Ovary (tissue), 9 donors: ENCODE results near the gene NUAK1. TPM values are rescaled to one million over a fixed set of nuclear protein-coding genes. Genes with fewer than 3 reads are reported as not detected.

ENCODE experiments used
- DNase-seq, 5 donors: peaks; one replicate each; pipeline ENCODE4 v3.0.0-alpha.2; 2019 to 2020
- H3K27ac ChIP-seq, 2 donors: fragments of 200-600 bp; one replicate each; pipeline versions ENCODE4 v1.5.1 to v1.8.0; 2019 to 2022
- H3K27me3 ChIP-seq: fragments of 200-600 bp; one replicate; pipeline ENCODE4 v1.8.0; 2022
- H3K36me3 ChIP-seq: fragments of 200-600 bp; sonication (generic); one replicate; pipeline ENCODE4 v1.5.1; 2019
- H3K4me1 ChIP-seq: one replicate; pipeline ENCODE4 v1.8.1; 2013; ENCODE audit warnings: mild to moderate bottlenecking, moderate library complexity; ENCODE audit not compliant: insufficient read depth
- H3K4me3 ChIP-seq: fragments of 200-600 bp; sonication (generic); one replicate; pipeline ENCODE4 v1.5.1; 2017
- H3K9me3 ChIP-seq, 2 donors: fragments of 200-600 bp in 1 of 2; sonication (generic) in 1 of 2; one replicate each; pipeline versions ENCODE4 v1.5.1 to v1.8.1; 2013 to 2019; ENCODE audit warnings: mild to moderate bottlenecking in 1 of 2, moderate library complexity in 1 of 2
- EP300 ChIP-seq: sonication (generic); formaldehyde crosslinking; IDR thresholded peaks from one replicate; pipeline ENCODE4 v1.6.1; 2017; ENCODE audit warnings: antibody characterized with exemption
- POLR2A ChIP-seq: fragments of 450-650 bp; IDR thresholded peaks from one replicate; pipeline ENCODE4 v1.6.1; 2017; ENCODE audit warnings: antibody characterized with exemption, mild to moderate bottlenecking, moderate library complexity
- WGBS, 3 donors: extraction: QIAGEN DNeasy Blood & Tissue Kit in 1 of 3; methylation state at CpG; one replicate each; pipeline versions ENCODE4 v1.1.5 to v1.1.7; 2013 to 2017; 5-methylcytosine and 5-hydroxymethylcytosine counted together
- intact Hi-C, 4 donors: fragments of 100-400 bp; cut with DNase I; formaldehyde crosslinking; loops; one replicate each; pipeline versions ENCODE4 v1.11.0 to v1.15.1; 2022 to 2023
- polyA plus RNA-seq, 2 donors: library from polyadenylated mRNA; stranded (reverse); fragments of 200-250 nt in 1 of 2; fragments of 350-450 nt in 1 of 2; fragmentation: Illumina TruSeq in 1 of 2; extraction: RNeasy Lipid Tissue Mini Kit (QIAGEN cat#74804) in 1 of 2; gene quantifications; one replicate each; pipeline ENCODE4 v1.2.3, GENCODE V29; 2013 to 2014
- total RNA-seq, 7 donors: library from RNA; depleted of rRNA in 2 of 7; stranded (reverse); fragments of >200 nt in 2 of 7; fragmentation: NEBNext Ultra II Directional in 3 of 7; extraction: Animal tissue kit (Norgen Biotek cat#: 25700) in 3 of 7; gene quantifications; one replicate each; pipeline versions ENCODE4 v1.1.0 to v1.2.4, GENCODE V29; 2016 to 2023
- TF ChIP-seq, protein P1 (sequence below), 3 donors: fragments of 450-650 bp in 2 of 3; fragments of 200-600 bp in 1 of 3; IDR thresholded peaks; one replicate each; pipeline versions ENCODE4 v1.5.1 to v1.8.0; 2016 to 2022; ENCODE audit warnings: antibody characterized with exemption in 3 of 3, mild to moderate bottlenecking in 1 of 3
- donor health status: DM: no; HTN: no; CAD: no; lungs with moderate emphysema.
- donor health status: DM: no; HTN: no; CAD: no.
- donor health status: Bipolar disorder and iron deficiency.
- donor health status: DM: yes; HTN: yes; CAD: no.
- donor health status: DM: no; HTN: no; CAD: no.
- donor health status: DM: yes; HTN: yes; CAD: no.

The NUAK1 gene
- total and polyA plus RNA-seq, 9 donors, result 2.8 to 22.2 (median 12.0) TPM

DNA sequence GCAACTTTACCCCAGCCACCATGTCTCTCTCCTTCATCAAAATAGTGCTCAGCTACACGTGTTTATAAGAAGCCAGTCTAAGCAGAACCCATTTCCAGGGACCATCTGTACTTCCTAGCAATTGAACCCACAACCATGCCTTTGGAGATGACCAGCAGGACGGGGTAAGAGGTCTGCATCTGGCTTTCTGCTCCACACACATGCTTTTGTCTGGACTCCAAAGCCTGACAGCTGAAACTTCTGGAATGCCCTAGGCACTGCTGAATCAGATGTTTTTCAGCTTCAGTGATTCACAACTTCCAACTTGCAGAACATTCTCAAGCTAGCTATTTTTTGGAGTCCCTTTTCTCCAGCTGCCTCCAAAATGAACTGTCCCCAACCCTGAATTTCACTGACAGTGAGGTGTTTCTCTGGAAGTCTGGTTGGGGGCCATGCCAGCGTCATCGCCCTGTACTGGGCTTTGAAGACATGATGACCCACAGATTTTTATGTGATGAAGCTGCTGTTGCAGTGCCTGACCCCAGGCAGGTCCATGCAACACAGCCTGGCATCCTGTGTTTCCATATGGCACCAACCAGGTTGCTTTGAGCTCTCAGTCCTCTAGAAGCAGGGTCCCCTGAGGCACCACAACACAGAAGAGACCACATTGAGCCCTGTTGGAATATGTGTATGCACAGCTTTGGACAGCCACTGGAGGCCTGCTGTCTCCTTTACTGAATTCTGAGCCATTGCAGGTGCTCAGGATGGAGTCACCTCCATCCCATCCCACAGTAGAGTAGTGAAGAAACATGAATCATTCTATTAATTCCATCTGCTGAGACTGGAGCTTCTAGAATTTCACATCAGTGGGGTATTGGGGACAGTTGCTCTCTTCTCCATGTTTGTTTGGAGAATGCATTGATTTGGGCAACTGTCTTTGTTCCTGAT lies 80.2 kb downstream of the NUAK1 start:
- Histone ChIP-seq H3K27ac (no peak overlapping the region), H3K9me3 (no peaks in the 10 kb centered on the region), H3K36me3 (no peaks in the 10 kb centered on the region), H3K4me3 (no peak overlapping the region), H3K4me1 (no peaks in the 10 kb centered on the region), H3K27me3 (no peaks in the 10 kb centered on the region)
- intact Hi-C loops, result no loop called here
- TF ChIP-seq POLR2A (no peak), EP300 (no peak)
- TF ChIP-seq, protein P1, sequence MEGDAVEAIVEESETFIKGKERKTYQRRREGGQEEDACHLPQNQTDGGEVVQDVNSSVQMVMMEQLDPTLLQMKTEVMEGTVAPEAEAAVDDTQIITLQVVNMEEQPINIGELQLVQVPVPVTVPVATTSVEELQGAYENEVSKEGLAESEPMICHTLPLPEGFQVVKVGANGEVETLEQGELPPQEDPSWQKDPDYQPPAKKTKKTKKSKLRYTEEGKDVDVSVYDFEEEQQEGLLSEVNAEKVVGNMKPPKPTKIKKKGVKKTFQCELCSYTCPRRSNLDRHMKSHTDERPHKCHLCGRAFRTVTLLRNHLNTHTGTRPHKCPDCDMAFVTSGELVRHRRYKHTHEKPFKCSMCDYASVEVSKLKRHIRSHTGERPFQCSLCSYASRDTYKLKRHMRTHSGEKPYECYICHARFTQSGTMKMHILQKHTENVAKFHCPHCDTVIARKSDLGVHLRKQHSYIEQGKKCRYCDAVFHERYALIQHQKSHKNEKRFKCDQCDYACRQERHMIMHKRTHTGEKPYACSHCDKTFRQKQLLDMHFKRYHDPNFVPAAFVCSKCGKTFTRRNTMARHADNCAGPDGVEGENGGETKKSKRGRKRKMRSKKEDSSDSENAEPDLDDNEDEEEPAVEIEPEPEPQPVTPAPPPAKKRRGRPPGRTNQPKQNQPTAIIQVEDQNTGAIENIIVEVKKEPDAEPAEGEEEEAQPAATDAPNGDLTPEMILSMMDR (IDR thresholded peaks at IDR 0.05), result no peak
- no peak for DNase-seq
- 61 to 76% (median 75%) methylated on average over 4 of the region's 4 CpGs for WGBS, 3 donors

DNA sequence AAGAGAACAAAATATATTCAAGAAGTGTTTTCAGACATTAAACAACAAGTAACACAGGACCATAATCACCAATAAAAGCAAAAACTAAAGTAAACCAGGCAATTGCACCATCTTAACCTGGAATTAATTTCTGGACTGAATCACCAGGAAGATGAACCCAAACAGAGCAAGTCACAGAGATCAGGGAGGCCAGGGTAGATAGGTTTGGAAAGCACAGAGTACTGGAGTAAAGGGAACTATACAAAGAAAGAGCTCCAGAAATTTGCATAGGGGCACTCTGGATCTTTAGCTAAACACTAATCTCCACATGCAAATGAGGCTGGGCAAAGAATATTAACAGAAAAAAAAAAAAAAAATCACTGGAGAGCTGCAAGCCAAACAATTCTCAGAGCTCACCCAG lies 84.7 kb downstream of the NUAK1 start:
- Histone ChIP-seq H3K4me3 (no peak overlapping the region), H3K27me3 (no peaks in the 10 kb centered on the region), H3K4me1 (no peaks in the 10 kb centered on the region), H3K36me3 (no peaks in the 10 kb centered on the region), H3K27ac (no peak overlapping the region), H3K9me3 (no peaks in the 10 kb centered on the region)
- DNase-seq, result no peak
- TF ChIP-seq EP300 (no peak), POLR2A (no peak)
- TF ChIP-seq, protein P1 (IDR thresholded peaks at IDR 0.05), result no peak
- intact Hi-C loops, result no loop called here

DNA sequence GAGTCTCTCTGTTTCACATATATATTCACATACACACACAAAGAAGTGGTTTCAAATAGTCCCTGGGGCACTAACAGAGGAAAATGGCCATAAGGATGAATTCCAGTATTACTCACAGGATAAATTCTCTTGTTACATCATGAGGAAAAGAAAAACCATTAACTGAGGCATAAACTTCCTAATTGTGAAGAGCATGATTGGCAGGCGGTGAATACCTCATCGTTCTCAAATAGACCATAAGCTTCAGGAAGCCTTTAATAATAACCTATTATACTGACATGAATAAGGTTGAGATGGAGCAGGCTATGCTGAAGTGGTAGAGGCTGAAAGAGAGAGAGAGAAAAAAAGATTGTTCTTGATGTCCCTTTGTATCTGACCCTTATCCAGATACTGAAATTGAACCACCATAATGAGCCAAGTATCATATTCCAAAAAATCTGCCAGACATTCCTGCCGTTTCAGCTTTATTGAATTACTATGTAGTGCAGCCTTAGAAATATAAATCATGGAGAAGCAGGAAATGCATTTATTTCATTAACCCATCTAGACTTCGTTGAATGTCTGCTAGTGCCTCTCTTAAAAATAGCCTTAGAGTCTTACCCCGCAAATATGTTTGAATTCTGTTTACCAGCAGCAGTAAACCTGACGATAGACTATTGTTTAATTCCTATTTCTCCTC lies 86.8 kb downstream of the NUAK1 start:
- no peak overlapping the region for H3K4me3 ChIP-seq
- no peaks in the 10 kb centered on the region for H3K4me1 ChIP-seq
- 61 to 73% (median 72%) methylated on average over 6 of the region's 6 CpGs for WGBS, 3 donors
- intact Hi-C loops, result no loop called here
- DNase-seq, result no peak
- no peak for TF ChIP-seq POLR2A
- no peak for TF ChIP-seq EP300
- TF ChIP-seq, protein P1 (IDR thresholded peaks at IDR 0.05), result no peak
- no peaks in the 10 kb centered on the region for H3K36me3 ChIP-seq
- H3K27ac ChIP-seq, result no peak overlapping the region
- H3K27me3 ChIP-seq, result no peaks in the 10 kb centered on the region
- H3K9me3 ChIP-seq, result no peaks in the 10 kb centered on the region

DNA sequence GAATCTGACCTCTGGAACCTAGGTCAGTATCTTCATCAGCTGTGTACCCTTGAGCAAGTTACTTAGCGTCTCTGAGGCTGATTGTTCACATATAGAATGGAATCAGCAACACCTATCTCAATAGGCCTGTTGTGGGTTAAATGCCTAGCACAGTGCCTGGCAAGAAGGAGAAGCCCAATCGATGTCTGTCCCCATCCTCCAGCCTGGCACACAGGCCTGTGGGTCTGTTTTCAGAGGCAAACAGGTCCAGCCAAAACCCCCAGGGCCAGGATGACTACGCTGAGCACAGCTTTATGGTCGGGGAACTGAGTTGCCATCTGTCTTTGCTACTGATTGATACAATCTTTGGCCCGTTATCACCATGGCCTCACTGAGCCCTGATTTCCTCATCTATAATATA lies 89.2 kb downstream of the NUAK1 start:
- no peak overlapping the region for H3K27ac ChIP-seq
- intact Hi-C loops, result no loop called here
- 91 to 93% (median 92%) methylated on average over 5 of the region's 5 CpGs for WGBS, 3 donors
- no peaks in the 10 kb centered on the region for H3K36me3 ChIP-seq
- no peaks in the 10 kb centered on the region for H3K27me3 ChIP-seq
- no peak for TF ChIP-seq EP300
- TF ChIP-seq POLR2A, result no peak
- TF ChIP-seq, protein P1 (IDR thresholded peaks at IDR 0.05), result no peak
- no peak for DNase-seq
- H3K4me1 ChIP-seq, result no peaks in the 10 kb centered on the region
- no peaks in the 10 kb centered on the region for H3K9me3 ChIP-seq
- H3K4me3 ChIP-seq, result no peak overlapping the region
